ENCODE results near the gene SFMBT1.

The SFMBT1 gene

DNA sequence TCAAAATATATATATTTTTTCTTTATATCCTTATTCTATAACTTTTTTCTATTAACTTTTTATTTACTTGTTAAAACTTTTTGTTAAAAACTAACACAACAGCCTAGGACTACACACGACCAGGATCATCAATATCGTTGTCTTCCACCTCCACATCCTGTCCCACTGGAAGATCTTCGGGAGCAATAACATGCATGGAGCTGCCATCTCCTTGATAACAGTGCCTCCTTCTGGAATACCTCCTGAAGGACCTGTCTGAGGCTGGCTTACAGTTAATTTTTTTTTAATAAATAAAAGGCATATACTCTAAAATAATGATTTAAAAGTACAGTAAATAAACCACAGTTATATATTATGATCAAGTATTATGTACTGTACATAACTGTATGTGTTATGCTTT, 58.9 kb downstream of the SFMBT1 start:
- ATAC-seq, result no peak

DNA sequence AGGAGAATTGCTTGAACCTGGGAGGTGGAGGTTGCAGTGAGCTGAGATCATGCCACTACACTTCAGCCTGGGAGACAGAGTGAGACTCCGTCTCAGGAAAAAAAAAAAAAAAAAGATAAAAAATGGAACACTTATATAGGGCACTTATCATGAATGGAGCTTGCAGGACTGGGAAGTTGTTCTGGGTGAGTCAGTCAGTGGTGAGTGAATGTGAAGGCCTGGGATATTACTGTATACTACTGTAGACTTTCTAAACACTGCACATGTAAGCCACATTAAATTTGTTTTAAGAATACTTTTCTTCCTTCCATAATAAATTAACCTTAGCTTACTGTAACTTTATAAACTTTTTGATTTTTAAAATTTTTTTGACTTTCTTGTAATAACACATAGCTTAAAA, 59.8 kb downstream of the SFMBT1 start:
- no peak for ATAC-seq

DNA sequence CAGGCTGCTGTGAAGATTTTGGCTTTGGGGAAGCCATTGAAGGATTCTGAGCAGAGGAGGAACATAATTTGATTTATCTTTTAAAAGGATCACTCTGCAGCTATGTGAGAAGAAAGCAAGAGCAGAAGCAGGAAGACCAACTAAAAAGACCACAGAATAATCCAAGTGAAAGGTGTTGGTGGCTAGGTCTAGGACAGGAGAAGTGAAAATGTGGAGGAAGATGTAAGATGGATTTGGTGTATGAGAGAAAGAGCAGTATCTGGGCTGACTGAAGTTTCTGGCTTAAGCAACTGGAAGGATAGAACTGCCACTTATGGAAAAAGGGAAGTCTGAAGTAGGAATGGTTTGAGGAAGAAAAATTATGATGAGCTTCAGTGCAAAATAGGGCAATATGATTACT, 62.0 kb downstream of the SFMBT1 start:
- ATAC-seq, result peak in 1 of 2 donors; percentile 11

DNA sequence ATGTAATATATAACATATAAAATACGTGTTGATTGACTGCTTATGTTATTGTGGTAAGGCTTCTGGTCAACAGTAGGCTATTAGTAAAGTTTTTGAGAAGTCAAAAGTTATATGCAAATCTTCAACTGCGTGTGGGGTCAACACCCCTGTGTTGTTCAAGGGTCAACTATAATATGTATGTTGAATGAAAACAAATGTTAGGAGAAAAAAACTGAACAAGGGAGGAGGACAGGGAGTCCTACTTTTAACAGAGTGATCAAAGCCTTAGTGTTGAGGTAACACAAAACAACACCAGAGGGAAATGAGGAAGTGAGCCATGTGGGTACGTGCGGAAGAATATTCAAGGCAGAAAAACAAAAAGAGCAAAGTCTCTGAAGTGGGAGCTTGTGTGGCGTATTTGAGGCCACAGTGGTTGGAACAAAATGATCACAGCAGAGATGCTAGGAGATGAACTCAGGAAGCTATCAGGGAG, 62.5 kb downstream of the SFMBT1 start:
- peak; percentile 86 to 87 for ATAC-seq

DNA sequence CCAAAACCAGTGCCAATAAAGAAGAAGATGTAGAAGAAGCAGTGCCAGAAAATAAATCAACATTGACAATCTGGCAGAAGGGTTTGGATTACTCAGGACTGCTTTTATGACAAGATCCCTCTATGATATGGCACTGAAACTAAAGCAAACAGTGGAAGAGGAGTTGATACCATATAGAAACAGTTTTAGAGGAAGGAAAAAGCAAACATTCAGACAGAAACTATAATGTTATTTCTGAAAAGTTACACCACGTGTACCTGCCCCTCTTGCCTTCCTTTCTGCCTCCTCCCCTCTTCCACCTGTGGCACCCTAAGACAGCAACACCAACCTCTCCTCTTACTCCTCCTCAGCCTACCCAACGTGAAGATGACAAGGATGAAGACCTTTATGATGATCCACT, 63.0 kb downstream of the SFMBT1 start:
- ATAC-seq, result peak; percentile 42 to 53

DNA sequence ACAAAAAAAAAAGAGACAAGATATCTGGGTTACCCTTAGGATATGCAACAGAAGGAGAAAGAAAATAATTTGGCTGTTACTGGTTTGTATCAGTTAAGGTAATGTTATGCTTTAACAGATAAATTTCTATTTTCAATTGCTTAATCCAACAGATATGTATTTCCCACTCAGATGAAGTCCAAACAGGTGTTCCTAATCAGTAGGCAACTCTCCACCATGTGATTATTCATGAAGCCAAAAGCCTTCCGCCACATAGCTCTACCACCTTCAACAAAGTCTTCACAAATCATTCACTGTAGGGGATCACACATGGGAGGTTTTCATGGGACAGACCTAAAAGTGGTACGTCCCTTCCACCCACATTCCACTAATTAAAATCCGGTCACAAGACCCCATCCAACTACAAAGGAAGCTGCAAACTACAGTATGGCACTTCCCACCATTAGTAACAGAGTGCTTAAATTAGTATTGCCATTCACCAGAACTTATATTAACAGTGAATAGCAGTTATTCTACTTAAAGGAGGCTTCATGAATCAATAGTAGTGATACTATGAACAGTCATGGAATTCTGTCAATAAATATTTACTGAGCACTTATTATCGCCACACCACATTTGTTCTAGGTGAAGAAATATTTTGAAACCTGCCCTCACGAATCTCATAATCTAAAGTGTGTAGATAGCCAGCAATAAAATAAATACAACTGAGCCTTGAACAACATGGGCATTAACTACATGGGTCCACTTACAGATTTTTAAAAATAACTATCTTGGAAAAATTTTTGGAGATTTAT, 66.5 kb downstream of the SFMBT1 start:
- ATAC-seq, result no peak

DNA sequence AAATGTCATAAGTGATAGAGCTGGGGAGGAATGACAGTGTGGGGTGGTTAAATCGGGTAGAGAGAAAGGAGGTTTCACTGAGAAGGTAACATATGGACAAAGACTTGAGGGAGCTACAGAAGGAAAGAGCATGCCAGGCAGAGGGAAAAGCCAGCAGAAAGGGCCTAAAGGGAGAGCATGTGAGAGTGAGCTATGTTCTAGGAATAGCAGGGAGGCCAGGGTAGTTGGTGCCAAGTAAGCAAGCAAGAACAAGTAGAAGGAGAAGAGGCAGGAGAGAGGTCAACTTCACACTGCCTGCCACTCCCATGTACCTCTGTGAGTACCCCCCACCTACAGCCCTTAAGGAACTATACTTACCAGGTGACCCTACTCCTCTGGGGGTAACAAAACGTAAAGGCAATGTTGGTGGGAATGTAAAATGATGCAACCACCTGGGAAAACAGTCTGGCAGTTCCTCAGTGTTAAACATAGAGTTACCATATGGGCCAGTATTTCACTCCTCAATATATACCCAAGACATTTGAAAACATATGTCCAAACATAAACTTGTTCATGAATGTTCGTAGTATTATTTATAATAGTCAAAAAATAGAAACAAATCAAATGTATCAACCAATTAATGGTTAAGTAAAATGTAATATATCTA, 67.6 kb downstream of the SFMBT1 start:
- no peak for ATAC-seq

DNA sequence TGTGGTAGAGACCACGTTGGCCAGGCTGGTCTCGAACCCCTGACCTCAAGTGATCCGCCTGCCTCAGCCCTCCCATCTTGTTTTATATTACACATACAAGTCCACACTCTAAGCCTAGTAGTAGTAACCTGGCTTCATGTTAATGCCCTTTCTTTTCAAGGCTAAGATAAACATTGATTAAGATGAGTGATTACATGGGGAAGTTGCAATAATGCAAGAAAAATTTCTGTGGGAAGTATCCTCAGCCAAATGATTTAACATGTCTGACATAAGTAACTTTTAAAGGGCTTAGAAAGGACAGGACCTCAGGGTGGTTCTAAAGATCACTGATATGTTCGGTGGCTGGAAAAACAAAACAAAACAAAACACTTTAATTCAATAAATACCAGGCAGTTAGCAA, 72.1 kb downstream of the SFMBT1 start:
- ATAC-seq, result no peak

DNA sequence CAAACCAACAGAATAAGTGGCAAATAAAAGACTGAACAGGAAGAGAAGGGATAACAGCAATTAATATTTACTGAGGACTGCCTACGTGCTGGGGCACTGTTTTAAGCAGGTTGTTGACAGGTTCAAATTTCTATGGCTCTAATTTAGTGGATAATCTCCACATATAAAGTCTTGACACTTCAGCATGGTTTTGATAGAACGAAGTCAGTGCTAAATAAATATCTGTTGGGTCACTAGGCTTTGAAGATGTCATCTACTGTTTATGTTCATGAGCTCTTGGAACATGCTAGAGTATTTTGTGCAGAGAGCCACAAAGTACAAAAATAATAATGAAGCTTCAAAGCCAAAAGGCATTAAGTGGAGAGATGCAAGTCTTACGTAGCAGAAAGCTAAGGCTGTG, 74.0 kb downstream of the SFMBT1 start:
- no peak for ATAC-seq

DNA sequence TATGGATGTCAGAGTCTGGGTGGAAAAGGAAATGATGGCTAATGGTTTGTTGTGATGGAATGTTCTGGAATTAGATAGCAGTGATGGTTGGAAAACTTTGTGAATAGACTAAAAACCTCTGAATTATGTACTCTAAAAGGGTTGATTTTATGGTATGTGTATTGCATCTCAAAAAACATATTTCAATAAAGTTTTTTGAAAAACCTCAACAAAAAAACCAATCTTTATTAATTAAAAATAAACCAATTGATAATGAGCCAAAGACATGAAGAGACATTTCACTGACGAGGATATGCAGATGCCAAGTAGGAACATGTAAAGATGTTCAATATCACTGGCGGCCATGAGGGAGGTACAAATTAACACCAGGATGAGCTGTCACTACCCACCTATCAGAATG, 78.5 kb downstream of the SFMBT1 start:
- no peak for ATAC-seq

DNA sequence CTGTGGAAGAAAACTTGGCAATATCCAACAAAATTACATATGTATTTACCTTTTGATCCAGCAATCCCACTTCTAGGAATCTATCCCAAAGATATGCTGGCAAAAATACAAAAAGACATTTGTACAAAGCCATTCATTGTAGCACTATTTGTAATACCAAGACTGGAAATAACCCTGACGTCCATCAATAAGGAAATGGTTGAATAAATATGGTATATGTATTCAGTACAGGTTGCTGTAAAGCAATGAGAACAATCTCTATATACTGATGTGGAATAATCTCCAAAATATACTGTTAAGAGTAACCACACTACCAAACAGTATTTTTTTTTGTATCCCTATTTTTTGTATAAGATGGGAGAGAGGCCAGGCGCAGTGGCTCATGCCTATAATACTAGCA, 83.7 kb downstream of the SFMBT1 start:
- ATAC-seq, result no peak

DNA sequence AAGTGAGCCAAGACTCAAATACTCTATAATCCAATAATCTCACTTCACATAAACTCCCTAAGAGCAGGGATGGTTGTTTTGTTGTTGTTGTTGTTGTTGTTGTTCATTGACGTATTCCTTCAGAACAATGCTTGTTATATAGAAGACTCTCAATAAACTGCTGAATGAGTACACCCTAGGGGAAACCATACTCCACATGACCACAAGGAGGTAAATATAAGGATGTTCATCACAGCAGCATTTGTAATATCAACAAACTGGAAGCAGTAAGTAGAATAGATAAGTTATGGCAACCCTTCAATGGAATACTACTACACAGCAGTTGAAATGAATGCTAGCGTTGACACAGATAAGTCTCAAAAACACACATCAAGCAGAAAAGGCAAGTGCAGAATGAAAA, 86.1 kb downstream of the SFMBT1 start:
- no peak for ATAC-seq

DNA sequence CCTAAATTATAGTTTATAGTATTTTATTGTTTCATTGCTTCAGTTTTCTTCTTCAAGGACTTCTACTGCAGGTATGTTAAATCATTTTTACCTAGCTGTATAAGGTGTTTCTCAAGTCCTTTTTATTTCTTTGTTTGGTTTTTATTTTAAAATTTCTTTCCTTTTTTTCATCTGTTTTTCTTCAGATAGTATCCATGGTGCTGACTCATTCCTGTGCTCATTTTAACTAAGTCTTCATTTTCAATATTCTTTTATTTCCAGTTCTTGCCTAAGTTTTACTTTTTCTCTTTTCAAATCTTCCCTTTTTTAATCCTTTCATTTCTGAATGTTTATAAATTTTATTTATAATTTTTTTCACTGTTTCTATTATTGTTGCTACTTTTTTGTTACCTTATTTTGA, 106.3 kb downstream of the SFMBT1 start:
- no peak for ATAC-seq

DNA sequence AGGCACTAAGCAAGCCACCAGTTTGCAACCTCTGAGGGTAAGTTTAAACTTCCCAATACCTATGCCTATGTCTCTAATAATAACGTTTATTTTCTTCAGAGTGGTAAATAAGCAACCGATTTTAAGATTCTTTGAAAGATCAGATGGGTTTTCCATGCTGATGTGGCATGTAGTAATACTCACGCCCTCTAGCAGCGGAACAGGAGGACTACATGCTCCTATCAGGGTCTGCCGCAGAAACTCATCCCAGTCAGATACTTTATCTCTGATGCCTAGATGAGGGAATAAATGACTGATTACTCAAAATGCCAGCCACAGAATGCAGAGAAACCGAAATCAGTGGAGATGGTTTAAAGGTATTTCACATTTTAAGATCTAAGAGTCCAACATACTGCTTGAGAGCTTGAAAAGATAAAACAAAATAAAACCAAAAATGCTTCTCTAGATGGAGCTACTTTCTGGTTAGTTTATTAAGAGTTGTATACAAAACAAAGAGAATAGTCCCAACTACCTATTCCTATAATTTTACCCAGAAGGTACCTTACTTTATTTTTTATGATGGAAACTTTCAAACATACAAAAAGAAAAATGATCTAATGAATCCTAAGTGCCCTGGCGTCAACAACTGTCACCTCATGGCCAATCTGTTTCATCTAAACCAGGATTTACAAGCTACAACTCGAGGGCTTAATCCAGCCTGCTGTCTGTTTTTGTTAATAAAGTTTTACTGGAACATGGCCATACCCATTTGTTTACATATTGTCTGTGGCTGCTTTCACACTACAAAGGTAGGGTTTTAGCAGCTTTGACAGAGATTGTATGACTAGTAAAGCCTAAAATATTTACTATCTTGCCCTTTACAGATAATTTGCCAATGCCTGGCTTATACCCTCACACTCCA, 111.0 kb downstream of the SFMBT1 start:
- ATAC-seq, result peak; percentile 83 to 92

DNA sequence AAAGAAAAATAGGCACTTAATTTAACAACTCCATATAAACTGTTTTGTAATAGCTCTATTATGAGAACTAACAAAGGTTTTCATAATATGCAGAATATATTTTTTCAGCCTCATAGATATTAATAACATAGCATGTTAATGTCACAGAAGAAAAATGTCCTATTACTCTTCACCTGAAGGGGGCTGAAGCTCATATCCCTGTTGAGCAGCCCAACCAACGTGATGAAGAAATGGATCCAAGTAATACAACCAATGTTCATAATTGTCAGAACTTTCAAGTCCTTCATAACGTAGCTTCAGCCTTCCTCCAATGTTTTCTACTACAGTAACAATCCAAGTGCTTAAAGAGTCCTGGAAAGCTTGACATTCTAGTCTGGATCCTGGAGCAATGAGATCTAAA, 114.0 kb downstream of the SFMBT1 start:
- ATAC-seq, result no peak

DNA sequence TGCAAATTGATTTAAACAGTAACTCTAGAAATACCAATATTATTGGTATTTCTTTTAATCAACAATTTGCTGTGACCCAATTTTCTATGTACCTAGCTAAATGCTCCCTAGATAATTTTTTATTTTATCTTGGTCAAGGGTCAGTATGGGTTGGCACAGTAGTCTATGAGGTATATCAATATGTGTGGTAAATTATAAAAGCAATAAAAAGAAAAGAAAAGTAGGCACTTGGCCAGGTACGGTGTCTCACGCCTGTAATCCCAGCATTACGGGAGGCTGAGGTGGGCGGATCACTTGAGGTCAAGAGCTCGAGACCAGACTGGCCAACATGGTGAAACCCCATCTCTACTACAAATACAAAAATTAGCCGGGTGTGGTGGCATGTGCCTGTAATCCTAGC, 114.5 kb downstream of the SFMBT1 start:
- no peak for ATAC-seq

DNA sequence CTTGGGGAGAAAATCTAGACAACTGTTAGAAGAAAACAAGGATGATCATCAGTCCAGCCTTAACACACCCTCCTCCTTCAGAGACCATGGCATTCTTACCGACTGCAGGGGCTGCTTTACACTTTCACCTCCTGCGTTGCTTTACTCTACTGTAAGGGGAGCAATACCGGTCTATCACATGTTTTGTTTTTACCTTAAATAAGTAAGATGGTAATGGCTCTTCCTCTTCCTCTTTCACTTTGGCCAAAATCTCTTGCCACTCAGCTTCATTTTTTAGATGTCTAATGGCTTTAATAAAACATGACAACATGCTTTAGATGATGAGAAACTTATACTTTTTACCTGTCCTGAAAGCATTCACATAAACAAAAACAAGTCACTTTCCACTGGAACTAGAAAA, 115.1 kb downstream of the SFMBT1 start:
- ATAC-seq, result no peak

DNA sequence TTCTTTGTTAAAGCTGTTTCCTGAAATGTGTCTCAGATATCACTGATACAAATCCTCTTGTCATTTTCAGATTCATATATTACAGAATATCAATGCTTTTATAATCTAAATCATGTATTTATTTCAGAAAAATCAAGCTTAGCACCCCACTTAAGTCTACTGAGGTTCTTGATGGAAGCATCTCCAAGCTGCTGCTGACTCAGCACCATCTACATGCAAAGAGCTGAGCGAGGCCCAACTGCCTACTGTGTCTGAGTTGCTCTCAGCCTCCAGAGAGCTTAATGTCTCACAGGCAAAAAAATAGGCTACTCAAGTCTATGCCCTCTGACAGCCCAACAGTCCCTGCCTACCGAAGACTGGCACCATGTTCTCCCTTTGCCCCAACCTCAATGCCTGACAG, 119.3 kb downstream of the SFMBT1 start:
- no peak for ATAC-seq

DNA sequence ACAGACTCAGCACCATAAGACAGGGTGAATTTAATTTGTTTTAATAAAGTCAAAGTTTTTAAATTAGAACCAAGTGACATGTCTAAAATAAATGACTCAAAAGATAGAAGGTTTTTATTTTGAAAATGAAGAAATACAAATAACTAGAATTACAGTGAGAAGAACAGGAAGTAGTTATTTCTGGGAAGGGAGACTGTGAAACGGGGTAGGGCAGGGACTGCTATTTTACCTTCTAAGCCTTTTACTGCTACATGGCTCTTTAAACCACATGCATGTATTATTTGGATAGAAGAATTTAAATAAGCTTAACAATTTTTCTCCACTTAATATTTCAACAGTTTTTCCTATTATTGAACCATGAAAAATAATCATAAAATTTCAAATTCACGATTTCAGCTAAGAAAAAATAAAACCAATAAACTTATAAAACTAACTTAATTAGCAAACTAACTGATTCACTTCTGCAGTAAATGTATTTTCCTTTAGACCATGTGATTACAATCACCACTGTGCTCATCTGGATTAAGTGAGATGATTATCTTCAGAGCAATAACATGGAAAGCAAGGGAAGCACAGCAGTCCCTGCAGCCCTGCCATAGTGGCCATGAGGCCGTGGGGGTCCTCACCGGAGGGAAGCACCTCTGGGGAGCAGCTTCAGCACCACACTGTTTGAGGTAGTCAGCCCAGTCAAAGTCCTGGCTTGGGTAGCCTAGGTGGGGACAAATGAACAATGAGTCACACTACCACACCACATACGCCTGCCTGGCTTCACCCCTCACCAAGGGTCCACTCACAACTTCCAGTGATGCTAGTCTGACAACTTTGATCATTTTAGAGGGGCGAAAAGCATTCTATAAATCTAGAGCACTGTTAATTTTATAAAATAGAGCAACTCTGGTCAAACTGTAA, 120.2 kb downstream of the SFMBT1 start:
- ATAC-seq, result peak; percentile 55 to 64

DNA sequence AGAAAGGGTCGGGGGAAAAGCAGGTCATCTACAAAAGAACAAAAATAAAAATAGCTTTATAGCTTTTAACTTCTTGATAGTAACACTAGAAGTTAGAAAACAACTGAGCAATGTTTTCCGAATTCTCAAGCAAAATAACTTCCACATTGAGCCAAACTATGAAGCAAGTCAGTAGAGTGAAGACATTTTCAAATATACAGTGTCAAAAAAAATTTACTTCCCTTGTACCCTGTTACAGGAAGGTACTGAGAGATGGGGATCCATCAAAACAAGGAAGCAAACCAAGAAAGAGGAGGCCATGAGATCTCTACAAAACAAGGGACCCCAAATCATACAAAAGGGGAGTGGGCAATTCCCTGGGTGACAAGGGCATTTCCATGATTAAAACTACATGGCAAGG, 121.9 kb downstream of the SFMBT1 start:
- ATAC-seq, result no peak

DNA sequence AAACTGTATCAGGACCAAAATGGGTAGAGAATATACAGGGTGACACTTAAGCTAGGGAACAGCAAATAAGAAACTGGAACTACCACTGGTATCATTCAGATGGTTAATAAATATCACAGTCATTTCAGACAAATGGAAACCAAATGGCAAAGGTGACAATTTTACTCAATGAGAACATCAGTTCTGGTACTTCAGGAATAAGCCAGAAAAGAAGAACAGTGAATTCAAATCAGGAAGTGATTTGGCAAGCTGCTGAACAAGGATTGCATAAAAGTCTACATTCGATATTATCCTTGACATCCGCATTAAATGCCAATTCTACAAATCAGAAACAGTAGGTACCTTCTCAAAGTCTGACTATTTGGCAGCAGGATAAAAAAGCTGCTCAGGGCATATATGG, 125.0 kb downstream of the SFMBT1 start:
- ATAC-seq, result no peak

DNA sequence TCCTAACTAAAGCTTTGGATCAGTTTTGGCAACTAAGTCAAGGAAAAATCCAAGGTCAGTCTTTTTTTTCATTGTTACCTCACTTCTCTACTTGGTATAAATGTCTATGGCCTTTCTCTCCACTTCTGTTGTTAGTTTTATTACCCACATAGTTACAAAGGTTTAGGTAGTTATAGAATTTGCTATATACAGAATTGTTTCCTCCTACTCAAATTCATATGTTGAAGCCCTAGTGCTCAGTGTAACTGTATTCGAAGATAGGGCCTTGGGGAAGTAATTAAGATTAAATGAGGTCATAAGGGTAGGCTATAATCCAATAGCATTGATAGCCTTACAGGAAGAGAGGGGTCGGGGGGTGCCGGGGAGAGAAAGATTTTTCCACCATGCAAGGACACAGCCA, 128.8 kb downstream of the SFMBT1 start:
- no peak for ATAC-seq
